Activated naive CD4-positive, alpha-beta T cell (primary cell): ENCODE results near the gene GPR152.

Experiments used
- DNase-seq, 4 experiments: peaks; one replicate each; lab custom pipeline; 2025; lab: John Stamatoyannopoulos, UW

The GPR152 gene

GRCh38 chr11:67465189-67465510 is 12.6 kb upstream of the GPR152 start:
- DNase-seq, result no peak

GRCh38 chr11:67464411-67465188 is 12.1 kb upstream of the GPR152 start:
- DNase-seq, result peak; percentile 74 to 91 (median 82)

- no peak for DNase-seq
Measured at GRCh38 chr11:67463680-67464410, 11.3 kb upstream of the GPR152 start.

GRCh38 chr11:67463186-67463585 is 10.7 kb upstream of the GPR152 start:
- DNase-seq, result no peak

GRCh38 chr11:67458266-67458665 is 5.7 kb upstream of the GPR152 start:
- DNase-seq, result no peak

- no peak for DNase-seq
Measured at GRCh38 chr11:67457453-67457852, 4.9 kb upstream of the GPR152 start.

GRCh38 chr11:67456068-67456705 is 3.7 kb upstream of the GPR152 start:
- no peak for DNase-seq

- no peak for DNase-seq
Measured at GRCh38 chr11:67455054-67455453, 2.5 kb upstream of the GPR152 start, which contains the start of gene CABP4. Gene CABP4, plus strand, starts transcription at chr11:67455354. Its CDS starts 70 bp downstream, at chr11:67455424.

GRCh38 chr11:67453816-67454732 is 1.5 kb upstream of the GPR152 start:
- no peak for DNase-seq

GRCh38 chr11:67451658-67451976 is 912 bp downstream of the GPR152 start:
- no peak for DNase-seq

- DNase-seq, result no peak
Measured at GRCh38 chr11:67450796-67451657, 1.5 kb downstream of the GPR152 start.

- no peak for DNase-seq
Measured at GRCh38 chr11:67449116-67449844, 3.2 kb downstream of the GPR152 start.

- DNase-seq, result no peak
Measured at GRCh38 chr11:67448220-67448609, 4.3 kb downstream of the GPR152 start.

GRCh38 chr11:67445515-67445914 is 7.0 kb downstream of the GPR152 start:
- no peak for DNase-seq

GRCh38 chr11:67442504-67443404 is 9.8 kb downstream of the GPR152 start:
- DNase-seq, result no peak

GRCh38 chr11:67441731-67442351 is 10.7 kb downstream of the GPR152 start:
- no peak for DNase-seq

GRCh38 chr11:67441098-67441563 is 11.4 kb downstream of the GPR152 start:
- no peak for DNase-seq

- DNase-seq, result no peak
Measured at GRCh38 chr11:67440229-67441097, 12.1 kb downstream of the GPR152 start.
